Stomach smooth muscle (tissue), 2 donors: ENCODE measurements around the gene TGDS.

Experiments used
- H3K27ac ChIP-seq: one replicate; pipeline ENCODE4 v1.7.0; 2013; ENCODE audit warnings: mild to moderate bottlenecking, low read length, inconsistent platforms
- H3K27me3 ChIP-seq, 2 donors: one replicate each; pipeline ENCODE4 v1.7.0; 2013; ENCODE audit warnings: low read length in 2 of 2; ENCODE audit not compliant: insufficient read depth in 2 of 2, control insufficient read depth in 1 of 2
- H3K36me3 ChIP-seq, 2 donors: one replicate each; pipeline ENCODE4 v1.7.0; 2013; ENCODE audit warnings: low read length in 2 of 2; ENCODE audit not compliant: control insufficient read depth in 2 of 2, insufficient read depth in 2 of 2
- H3K4me1 ChIP-seq: one replicate; pipeline ENCODE4 v1.7.0; 2013; ENCODE audit warnings: low read length; ENCODE audit not compliant: control insufficient read depth, insufficient read depth
- H3K4me3 ChIP-seq, 2 donors: one replicate each; pipeline ENCODE4 v1.7.0; 2013; ENCODE audit warnings: low read length in 2 of 2
- H3K9ac ChIP-seq, 2 donors: one replicate each; pipeline ENCODE4 v1.7.0; 2013; ENCODE audit warnings: low read length in 2 of 2, mild to moderate bottlenecking in 1 of 2
- H3K9me3 ChIP-seq, 2 donors: one replicate each; pipeline ENCODE4 v1.7.0; 2013; ENCODE audit warnings: low read length in 2 of 2; ENCODE audit not compliant: control insufficient read depth in 2 of 2
- donor health status: healthy.
- donor health status: Pancreatic carcinoma.

The TGDS gene

DNA sequence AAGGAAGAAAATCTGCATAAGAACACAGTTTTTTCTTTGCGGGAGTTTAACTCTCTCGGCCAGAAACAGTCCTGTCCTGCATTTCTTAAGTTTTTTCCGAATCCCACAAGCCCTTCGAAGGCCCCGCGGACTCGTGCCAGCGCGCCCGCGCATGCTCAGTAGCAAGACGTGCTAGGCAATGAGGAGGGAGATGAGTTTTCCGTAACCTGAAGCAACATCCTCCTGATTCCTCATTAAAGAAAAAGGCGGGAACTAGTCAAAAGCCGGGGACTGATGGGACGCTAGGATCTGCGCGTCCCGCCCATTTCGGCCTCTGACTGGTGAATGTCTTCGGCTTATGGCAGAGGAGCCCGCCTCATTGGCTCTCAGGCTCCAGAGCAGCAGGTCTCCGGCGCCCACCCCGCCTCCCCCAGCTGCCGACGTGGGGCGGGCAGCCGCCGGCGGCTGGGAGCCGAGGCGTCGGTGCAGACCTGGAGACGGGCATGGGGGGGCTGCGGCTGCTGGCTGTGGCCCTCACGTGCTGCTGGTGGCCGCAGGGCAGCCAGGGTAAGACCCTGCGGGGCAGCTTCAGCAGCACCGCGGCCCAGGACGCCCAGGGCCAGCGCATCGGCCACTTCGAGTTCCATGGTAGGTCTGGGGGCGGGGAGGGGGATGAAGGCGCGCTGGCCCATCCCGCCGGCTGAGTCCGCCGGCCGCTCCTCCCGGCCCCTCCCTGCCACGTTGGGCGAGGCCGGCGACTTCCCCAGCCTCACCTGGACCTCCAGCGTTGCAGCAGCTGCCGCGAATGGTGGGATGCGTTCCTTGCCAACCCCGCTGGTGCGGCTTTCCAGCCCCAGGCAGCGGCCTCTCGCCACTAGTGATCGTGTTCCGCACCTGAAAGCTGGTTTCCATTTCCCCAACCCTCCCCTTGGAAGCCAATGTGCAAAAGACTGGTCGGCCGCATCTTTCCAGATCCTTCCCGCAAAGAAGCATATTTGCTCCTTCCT, 5.8 kb upstream of the TGDS start, which contains the start of gene GPR180:
TSS of gene GPR180 (plus strand) at position 412 of the 986 bp plus-strand sequence. CDS start at position 483, 71 bp downstream.
- Histone ChIP-seq H3K27ac (peak within 1 kb of the TSS; percentile 24), H3K4me3 (peak within 1 kb of the TSS; percentile 85 to 93)

DNA sequence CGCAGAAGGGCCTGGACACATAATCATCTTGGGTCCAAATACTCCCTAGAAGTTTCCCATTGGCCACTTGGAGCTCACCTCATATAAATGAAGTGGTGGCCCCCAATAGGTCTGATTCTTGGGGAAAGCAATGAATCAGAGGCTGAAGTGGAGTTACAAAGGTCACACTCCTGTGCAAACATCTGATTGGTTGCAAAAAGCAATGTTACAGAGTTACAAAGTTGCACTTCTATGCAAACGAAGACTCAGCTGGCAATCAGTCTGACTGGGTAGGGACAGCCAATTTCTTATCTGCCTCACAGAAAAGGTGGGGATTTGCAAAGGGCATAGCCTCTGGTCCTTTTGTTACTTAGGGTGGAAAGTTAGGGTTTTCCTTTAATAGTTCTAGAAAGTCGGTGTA, 3.9 kb upstream of the TGDS start:
- Histone ChIP-seq H3K36me3 (no peaks in the 10 kb centered on the region), H3K9me3 (no peaks in the 10 kb centered on the region), H3K4me1 (peaks cover 17% of the 10 kb centered on the region), H3K9ac (no peak overlapping the region), H3K4me3 (no peak overlapping the region), H3K27ac (no peak overlapping the region), H3K27me3 (no peaks in the 10 kb centered on the region)

More for the DNA sequence above, 5.8 kb upstream of the TGDS start, which contains the start of gene GPR180:
- H3K9me3 ChIP-seq = no peaks in the 10 kb centered on the region
- peaks cover 10% of the 10 kb centered on the region for H3K4me1 ChIP-seq
- H3K27me3 ChIP-seq = no peaks in the 10 kb centered on the region
- H3K9ac ChIP-seq = peak within 1 kb of the TSS; percentile 79 to 82
- peaks cover 5 to 9% of the 10 kb centered on the region in 2 donors for H3K36me3 ChIP-seq

DNA sequence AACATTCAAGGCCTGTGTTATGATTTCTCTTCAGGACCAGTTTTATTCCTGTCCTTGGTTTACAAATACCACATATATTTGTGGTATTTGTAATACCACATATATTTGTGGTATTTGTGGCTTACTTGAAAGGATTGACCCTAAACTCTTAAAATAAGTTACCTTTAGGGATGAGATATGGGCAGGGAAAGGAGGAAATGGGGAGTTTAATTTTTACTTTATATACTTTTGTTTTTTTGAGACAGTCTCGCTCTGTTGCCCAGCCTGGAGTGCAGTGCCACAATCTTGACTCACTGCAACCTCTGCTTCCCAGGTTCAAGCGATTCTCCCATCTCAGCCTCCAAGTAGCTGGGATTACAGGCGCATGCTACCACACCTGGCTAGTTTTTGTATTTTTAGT, 2.3 kb upstream of the TGDS start:
- Histone ChIP-seq H3K9ac (no peak overlapping the region), H3K27me3 (no peaks in the 10 kb centered on the region), H3K9me3 (no peaks in the 10 kb centered on the region), H3K4me3 (no peak overlapping the region), H3K4me1 (peaks cover 21% of the 10 kb centered on the region), H3K27ac (no peak overlapping the region), H3K36me3 (no peaks in the 10 kb centered on the region)

DNA sequence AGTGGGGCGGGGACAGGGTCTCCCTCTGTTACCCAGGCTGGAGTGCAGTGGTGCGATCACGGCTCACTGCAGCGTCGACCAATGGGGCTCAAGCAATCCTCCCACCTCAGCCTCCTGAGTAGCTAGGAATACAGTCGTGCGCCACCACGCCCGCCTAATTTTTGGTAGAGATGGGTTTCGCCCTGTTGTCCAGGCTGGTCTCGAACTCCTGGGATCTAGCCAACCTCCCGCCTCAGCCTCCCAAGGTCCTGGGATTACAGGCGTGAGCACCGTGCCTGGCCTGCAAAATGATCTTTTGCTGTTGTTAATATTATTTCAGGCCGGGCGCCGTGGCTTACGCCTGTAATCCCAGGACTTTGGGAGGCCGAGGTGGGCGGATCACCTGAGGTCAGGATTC, 621 bp upstream of the TGDS start:
- Histone ChIP-seq H3K4me3 (peak overlapping the region; percentile 96 to 97), H3K9me3 (no peaks in the 10 kb centered on the region), H3K9ac (peak overlapping the region; percentile 58 to 92), H3K27ac (no peak overlapping the region), H3K4me1 (peaks cover 11% of the 10 kb centered on the region), H3K36me3 (peaks cover 0 to 4% of the 10 kb centered on the region in 2 donors), H3K27me3 (no peaks in the 10 kb centered on the region)

DNA sequence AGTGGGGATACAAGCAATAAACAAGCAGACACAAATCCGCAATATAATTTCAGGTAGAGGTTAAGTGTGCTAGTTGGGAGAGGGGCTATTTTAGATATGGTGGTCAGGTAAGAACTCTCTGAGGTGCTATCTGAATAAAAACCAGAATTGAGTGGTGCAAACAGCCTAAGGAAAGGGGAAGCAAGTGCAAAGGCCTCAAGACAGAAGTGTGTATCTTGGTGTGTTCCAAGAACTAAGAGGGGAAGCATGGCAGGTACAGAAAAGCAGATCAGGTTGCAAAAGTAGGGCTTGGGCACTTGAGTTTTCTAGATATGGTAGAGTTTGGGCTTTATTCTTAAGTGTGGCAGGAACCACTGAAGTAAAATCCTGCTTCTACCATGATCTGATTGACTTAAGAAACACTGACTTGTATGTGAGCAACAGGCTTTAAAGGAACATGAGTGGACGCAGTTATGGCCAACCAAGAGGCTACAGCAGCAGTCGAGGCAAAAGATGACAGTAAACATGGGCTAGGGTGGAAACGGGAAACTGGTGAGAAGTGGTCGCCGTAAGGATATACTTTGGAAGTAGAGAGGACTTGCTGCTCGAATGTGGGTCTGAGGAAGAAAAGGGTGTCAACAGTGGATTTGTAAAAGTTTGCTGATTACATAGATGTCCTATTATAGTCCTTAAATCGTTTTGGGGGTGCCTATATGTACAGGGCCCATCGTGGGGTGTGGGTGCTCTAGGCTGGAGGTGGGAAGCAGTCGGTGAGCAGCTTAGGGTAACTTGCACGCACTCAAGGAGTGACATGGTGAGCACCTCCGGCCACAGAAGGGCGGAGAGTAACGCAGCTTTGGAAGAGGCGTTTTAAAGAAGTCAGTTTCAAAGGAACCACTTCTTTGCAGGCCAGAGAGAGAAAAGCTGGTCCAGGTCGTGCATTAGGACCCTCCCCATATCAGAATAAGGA, 677 bp downstream of the TGDS start:
- no peaks in the 10 kb centered on the region for H3K9me3 ChIP-seq
- H3K27ac ChIP-seq = peak overlapping the region; percentile 46
- peak overlapping the region; percentile 96 to 97 for H3K4me3 ChIP-seq
- peak overlapping the region; percentile 92 to 96 for H3K9ac ChIP-seq
- H3K36me3 ChIP-seq = peaks cover 2 to 8% of the 10 kb centered on the region in 2 donors
- peaks cover 11% of the 10 kb centered on the region for H3K4me1 ChIP-seq
- H3K27me3 ChIP-seq = no peaks in the 10 kb centered on the region

DNA sequence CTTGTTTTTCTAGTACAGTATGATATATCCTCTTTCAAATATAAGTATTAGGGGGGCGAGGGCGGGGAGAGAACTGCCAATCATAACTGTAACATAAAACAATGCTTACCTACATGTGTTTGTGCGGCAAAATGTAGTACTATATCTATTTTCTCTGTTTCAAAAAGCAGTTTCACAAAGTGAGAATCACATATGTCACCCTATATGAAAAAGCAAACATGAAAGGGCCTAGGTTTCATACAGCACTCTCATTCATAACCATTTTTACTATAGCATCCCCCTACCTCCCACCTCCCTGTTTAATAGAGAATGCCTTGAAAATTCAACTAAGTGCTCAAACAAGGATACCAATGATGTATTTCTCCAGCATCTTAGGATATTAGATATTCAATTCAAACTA, 5.2 kb downstream of the TGDS start:
- H3K4me3 ChIP-seq = no peak overlapping the region
- H3K4me1 ChIP-seq = peaks cover 11% of the 10 kb centered on the region
- H3K27ac ChIP-seq = no peak overlapping the region
- peaks cover 2 to 8% of the 10 kb centered on the region in 2 donors for H3K36me3 ChIP-seq
- no peaks in the 10 kb centered on the region for H3K27me3 ChIP-seq
- H3K9me3 ChIP-seq = no peaks in the 10 kb centered on the region
- no peak overlapping the region for H3K9ac ChIP-seq

DNA sequence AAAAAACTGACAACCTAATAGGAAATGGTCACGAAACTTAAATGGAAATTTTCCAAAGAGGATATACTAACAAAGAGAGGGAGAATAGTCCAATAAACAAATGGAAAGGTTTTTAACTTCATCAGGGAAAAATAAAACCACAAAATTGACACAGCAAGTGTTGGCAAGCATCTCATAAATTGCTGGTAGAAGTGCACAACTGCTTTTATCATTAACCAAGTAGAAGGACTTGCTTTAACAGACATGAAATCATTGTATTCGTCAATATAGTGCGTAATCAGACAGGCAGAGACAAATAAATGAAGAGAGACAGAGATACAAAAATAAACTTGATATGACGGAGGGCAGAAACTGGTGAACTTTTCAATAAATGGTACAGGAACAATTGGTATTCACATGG, 7.4 kb downstream of the TGDS start:
- Histone ChIP-seq H3K36me3 (peaks cover 11 to 12% of the 10 kb centered on the region in 2 donors), H3K27me3 (no peaks in the 10 kb centered on the region), H3K9ac (no peak overlapping the region), H3K4me1 (no peaks in the 10 kb centered on the region), H3K4me3 (no peak overlapping the region), H3K9me3 (no peaks in the 10 kb centered on the region), H3K27ac (no peak overlapping the region)

DNA sequence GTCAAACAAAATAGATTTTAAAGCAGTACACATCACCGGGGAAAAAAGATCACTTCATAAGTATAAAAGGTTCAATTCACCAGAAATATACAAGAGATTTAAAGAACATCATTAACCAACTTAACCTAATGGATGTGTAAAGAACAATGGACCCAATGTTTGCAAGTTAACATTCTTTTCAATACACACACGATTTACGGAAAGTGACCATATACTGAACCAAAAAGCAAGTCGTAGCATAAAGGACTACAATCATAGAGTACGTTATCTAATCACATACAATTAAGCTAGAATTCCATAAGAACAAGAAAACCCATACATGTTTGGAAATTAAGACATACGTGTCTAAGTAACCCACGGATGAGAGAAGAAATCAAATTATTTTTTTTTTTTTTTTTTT, 9.6 kb downstream of the TGDS start:
- H3K27ac ChIP-seq = no peak overlapping the region

DNA sequence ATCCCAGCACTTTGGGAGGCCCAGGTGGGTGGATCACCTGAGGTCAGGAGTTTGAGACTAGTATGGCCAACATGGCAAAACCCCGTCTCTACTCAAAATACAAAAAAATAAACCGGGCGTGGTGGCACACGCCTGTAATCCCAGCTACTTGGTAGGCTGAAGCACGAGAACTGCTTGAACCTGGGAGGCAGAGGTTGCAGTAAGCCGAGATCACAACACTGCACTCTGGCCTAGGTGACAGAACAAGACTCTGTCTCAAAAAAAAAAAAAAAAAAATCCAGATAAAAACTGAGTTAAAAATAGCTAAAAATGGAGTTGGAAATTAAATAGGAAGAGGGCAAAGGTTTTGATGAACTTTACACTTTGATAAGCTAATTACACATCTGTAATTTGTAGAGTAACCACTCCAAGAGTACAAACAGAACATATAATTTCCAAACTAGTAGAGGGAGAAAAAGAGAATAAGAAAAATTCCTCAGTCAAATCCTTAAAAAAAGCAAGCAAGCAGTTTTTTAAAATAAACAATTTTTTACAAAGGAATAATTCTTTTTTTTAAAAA, 10.3 kb downstream of the TGDS start:
- H3K27me3 ChIP-seq = no peaks in the 10 kb centered on the region
- no peak overlapping the region for H3K9ac ChIP-seq
- H3K27ac ChIP-seq = no peak overlapping the region
- H3K36me3 ChIP-seq = peaks cover 15 to 22% of the 10 kb centered on the region in 2 donors
- H3K4me1 ChIP-seq = no peaks in the 10 kb centered on the region
- H3K9me3 ChIP-seq = no peaks in the 10 kb centered on the region
- H3K4me3 ChIP-seq = no peak overlapping the region

More for the DNA sequence above, 9.6 kb downstream of the TGDS start:
- Histone ChIP-seq H3K4me3 (no peak overlapping the region), H3K9me3 (no peaks in the 10 kb centered on the region), H3K4me1 (no peaks in the 10 kb centered on the region), H3K27me3 (no peaks in the 10 kb centered on the region), H3K9ac (no peak overlapping the region), H3K36me3 (peaks cover 15 to 20% of the 10 kb centered on the region in 2 donors)

DNA sequence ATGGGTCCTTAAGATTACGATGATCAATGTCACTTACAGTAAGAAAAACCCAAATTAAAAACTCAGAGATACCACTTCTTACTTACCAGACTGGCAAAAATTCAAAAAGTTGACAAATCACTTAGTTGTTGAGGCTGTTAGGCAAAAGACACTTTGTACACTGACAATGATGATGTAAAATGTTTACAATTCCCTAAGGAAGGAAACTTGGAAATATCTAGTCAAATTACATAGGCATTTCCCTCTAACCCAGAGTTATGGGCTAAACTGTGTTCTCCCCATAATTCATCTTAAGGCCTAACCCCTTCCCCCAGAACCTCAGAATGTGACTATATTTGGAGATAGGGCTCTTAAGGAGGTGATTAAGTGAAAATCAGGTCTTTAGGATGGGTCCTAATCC, 12.0 kb downstream of the TGDS start:
- Histone ChIP-seq H3K4me3 (no peak overlapping the region), H3K4me1 (no peaks in the 10 kb centered on the region), H3K27me3 (no peaks in the 10 kb centered on the region), H3K27ac (no peak overlapping the region), H3K9me3 (no peaks in the 10 kb centered on the region), H3K36me3 (peaks cover 27 to 31% of the 10 kb centered on the region in 2 donors), H3K9ac (no peak overlapping the region)
